Hepatic stellate cell (primary cell): ENCODE measurements around the gene TBX21.

Experiments used
- DNase-seq: peaks from one replicate; pipeline ENCODE4 v3.0.0; 2011; ENCODE audit warnings: low spot score

TBX21 gene, protein sequence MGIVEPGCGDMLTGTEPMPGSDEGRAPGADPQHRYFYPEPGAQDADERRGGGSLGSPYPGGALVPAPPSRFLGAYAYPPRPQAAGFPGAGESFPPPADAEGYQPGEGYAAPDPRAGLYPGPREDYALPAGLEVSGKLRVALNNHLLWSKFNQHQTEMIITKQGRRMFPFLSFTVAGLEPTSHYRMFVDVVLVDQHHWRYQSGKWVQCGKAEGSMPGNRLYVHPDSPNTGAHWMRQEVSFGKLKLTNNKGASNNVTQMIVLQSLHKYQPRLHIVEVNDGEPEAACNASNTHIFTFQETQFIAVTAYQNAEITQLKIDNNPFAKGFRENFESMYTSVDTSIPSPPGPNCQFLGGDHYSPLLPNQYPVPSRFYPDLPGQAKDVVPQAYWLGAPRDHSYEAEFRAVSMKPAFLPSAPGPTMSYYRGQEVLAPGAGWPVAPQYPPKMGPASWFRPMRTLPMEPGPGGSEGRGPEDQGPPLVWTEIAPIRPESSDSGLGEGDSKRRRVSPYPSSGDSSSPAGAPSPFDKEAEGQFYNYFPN

GRCh38 chr17:47733047-47733673, at the start of gene TBX21:
Gene TBX21 (plus strand): TSS chr17:47733236. CDS start chr17:47733455, 219 bp downstream.
- no peak for DNase-seq

DNA sequence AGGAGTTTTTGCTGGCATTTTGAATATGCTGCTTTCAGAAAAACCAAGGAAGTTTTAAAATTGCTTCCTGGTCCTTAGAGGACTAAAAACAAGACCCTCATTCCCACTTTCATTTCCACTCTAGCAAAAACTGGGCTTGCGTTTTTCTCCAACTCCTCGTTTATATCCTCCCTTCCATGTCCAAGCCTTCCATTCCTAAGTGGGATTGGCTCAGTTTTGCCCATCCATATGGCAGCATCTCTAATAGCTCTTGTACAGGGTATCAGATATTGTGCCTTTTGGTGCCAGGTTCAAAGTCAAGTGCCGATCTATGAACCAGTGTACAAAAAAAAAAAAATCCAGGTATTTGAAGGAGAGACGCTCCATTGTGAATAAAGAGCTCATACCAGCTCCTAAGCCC, 49.0 kb upstream of the TBX21 start:
- no peak for DNase-seq

- DNase-seq = no peak
Measured at GRCh38 chr17:47684535-47685193, 48.4 kb upstream of the TBX21 start.

- DNase-seq = no peak
Measured at GRCh38 chr17:47685556-47686275, 47.3 kb upstream of the TBX21 start.

DNA sequence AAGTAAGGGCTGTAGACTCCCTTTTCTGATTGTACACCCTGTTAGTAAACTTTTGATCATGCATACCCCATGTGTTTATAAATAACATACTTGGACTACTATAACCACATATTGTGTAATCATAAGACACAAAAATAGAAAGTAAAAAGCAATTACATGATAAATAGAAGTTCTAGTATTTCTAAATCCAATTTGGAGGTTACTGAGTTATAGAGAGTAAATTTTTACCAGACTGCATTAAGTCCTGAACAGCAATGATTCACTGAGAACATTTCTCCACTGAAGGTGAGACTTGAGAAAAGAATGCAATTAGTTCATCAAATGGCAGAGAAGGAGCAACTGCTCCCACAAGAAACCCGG, 46.8 kb upstream of the TBX21 start:
- DNase-seq = no peak

GRCh38 chr17:47686664-47687327, 46.2 kb upstream of the TBX21 start:
- no peak for DNase-seq

- no peak for DNase-seq
Measured at GRCh38 chr17:47687328-47687690, 45.7 kb upstream of the TBX21 start.

DNA sequence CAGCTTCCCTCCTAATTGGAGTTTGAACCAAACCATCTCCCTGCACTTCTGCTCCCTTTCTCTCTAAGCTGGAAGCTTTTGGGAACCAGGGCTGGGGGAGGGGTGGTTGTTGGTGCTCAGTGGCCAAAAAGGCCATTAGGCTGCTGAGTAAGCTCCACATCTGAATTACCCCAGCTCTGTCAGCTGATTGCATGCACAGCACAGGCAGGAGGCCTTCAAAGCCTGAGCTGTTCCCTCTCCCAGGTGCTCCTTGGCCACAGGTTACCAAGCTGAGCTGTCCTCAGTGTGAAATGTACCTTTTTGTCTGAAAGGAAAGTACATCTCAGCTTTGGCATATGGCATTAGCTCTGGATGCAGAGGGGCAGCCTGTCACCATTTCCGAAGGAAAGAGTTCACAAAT, 45.3 kb upstream of the TBX21 start:
- DNase-seq = no peak

DNA sequence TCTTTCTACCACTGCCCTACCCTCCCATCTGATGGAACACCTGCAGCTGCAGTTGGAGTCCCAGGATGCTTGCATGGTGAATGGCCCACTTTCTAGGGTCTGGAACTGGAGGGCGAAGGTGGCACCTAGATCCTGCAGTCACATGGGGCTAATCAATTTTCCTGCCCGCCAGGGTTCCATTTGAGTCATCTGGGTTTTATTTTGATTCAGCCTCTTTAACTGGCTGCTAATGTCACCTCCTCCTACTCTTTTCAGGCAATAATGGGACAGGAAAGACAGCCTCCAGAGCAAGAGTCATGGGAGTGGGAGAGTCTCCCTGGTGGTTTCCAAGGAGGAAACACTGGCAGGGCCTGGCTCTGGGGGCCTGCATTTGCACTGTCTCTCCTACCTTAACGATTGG, 42.9 kb upstream of the TBX21 start:
- peak; percentile 5 for DNase-seq

GRCh38 chr17:47692137-47692894, 40.7 kb upstream of the TBX21 start:
- peak; percentile 3 for DNase-seq

DNA sequence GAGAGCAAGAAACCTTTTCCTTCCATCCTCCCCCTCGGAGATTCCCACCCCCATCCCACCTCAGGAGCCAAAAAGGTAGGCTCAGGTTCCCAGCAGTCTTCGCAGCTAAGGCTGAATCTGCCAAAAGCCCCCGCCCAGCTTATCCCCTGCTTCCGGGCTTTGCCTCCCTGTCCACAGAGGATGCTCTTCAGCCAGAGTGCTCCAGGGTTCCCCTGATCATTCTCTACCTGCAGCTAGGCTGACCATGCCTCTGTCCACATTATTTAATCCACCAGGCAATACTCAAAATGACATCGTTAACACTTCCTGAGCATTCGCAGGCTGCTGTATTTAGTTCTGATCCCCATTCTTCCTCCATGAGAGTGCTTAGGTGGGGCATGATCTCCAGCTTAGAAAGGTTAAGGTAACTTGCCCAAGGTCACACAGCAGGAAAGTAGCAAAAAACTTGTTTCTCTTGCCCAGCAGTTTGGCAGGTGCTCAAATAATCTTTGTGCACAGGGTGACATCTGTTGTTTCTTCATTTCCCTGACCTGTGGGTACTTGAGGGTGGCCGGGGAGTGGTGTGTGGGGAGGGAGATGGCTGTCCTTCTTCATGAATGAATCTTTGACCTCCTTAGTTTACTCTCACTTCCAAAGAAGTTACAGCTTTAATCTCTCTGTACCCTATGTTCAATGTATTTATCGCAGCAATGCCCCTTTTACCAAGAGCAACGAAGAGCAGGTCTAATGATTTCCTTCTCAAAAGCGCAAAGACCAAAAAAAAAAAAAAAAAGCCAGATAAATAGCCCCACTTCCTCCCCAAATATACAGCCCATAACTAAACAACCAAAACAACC, 39.9 kb upstream of the TBX21 start:
- no peak for DNase-seq

- peak; percentile 64 for DNase-seq
Measured at GRCh38 chr17:47693731-47694580, 39.1 kb upstream of the TBX21 start, which contains the start of gene TBKBP1. Gene TBKBP1 (plus strand): TSS chr17:47694161. CDS start chr17:47696113, 1,952 bp downstream.

GRCh38 chr17:47694581-47695428, 38.2 kb upstream of the TBX21 start:
- DNase-seq = peak; percentile 77

GRCh38 chr17:47695429-47696376, 37.3 kb upstream of the TBX21 start:
- DNase-seq = no peak

- no peak for DNase-seq
Measured at GRCh38 chr17:47696717-47697642, 36.1 kb upstream of the TBX21 start.
